HEK293T (cell line): Measurements from ENCODE around the gene ALPI.

Experiments used
- ARNT ChIP-seq: fragments of 450-650 bp; IDR thresholded peaks from 2 replicates; pipeline ENCODE4 v1.6.1; 2017; ENCODE audit warnings: mild to moderate bottlenecking
- BHLHE40 ChIP-seq: fragments of 450-650 bp; IDR thresholded peaks from 2 replicates; pipeline ENCODE4 v1.6.1; 2016; ENCODE audit warnings: mild to moderate bottlenecking, moderate library complexity, borderline replicate concordance
- CTBP1 ChIP-seq: fragments of 450-650 bp; IDR thresholded peaks from 2 replicates; pipeline ENCODE4 v1.6.1; 2016; ENCODE audit warnings: borderline replicate concordance
- ELF4 ChIP-seq: fragments of 450-650 bp; IDR thresholded peaks from 2 replicates; pipeline ENCODE4 v1.6.1; 2017; ENCODE audit warnings: antibody characterized with exemption
- FOXM1 ChIP-seq: fragments of 450-650 bp; IDR thresholded peaks from 2 replicates; pipeline ENCODE4 v1.6.1; 2017; ENCODE audit warnings: mild to moderate bottlenecking, borderline replicate concordance
- HDGF ChIP-seq: fragments of 450-650 bp; IDR thresholded peaks from 2 replicates; pipeline ENCODE4 v1.6.1; 2017; ENCODE audit warnings: antibody characterized with exemption, borderline replicate concordance
- L3MBTL2 ChIP-seq: fragments of 450-650 bp; conservative IDR thresholded peaks from 2 replicates; pipeline ENCODE4 v1.6.1; 2016; ENCODE audit warnings: mild to moderate bottlenecking
- NFRKB ChIP-seq: fragments of 450-650 bp; IDR thresholded peaks from 2 replicates; pipeline ENCODE4 v1.6.1; 2016; ENCODE audit warnings: mild to moderate bottlenecking, moderate library complexity
- SP1 ChIP-seq: fragments of 450-650 bp; IDR thresholded peaks from 2 replicates; pipeline ENCODE4 v1.6.1; 2017

DNA sequence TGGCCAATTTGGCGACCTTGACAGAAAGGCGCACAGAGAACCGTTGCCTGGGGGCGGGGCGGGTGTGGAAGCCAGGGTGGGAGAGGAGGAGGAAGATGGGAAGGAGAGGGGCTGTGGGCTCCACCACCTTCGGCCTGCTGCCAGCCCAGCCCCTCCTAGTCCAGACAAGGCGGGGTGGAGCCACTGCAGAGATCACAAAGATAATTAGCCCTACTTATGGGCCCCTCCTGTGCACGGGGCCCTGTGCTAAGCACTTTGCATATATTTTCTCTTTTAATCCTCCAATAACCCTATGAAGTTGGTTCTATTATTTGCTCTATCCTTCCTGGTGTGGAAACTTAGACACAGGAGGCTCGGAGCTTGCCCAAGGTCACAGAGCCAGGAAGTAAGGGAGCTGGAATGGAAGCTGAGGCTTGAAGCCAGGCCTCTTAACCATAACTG is 45.4 kb downstream of the ALPI start:
- no peak for TF ChIP-seq SP1
- no peak for TF ChIP-seq CTBP1
- TF ChIP-seq FOXM1 = no peak
- TF ChIP-seq L3MBTL2 = no peak
- TF ChIP-seq NFRKB = no peak
- TF ChIP-seq BHLHE40 = no peak
- no peak for TF ChIP-seq ARNT
- no peak for TF ChIP-seq HDGF
- TF ChIP-seq ELF4 = no peak
